ENCODE data around the gene MCF2L.
"Not testable (repeated sequence)": the region's sequence is repeated elsewhere in the genome, so short reads cannot be mapped to it uniquely, and the experiment has no call there.

The MCF2L gene

GRCh38 chr13:112968910-112969691 lies at the start of gene MCF2L:
Gene MCF2L, plus strand, starts transcription at chr13:112969214. Its CDS starts 166 bp downstream, at chr13:112969380.
- peak; percentile 14 to 49 for DNase-seq (ENCODE audit: low read depth in 2 of 2)

GRCh38 chr13:112923962-112924361 lies 45.1 kb upstream of the MCF2L start:
- DNase-seq (ENCODE audit: low read depth in 2 of 2) = no peak

GRCh38 chr13:112924365-112924764 lies 44.6 kb upstream of the MCF2L start:
- no peak for DNase-seq (ENCODE audit: low read depth in 2 of 2)

- DNase-seq (ENCODE audit: low read depth in 2 of 2) = no peak
Observed at GRCh38 chr13:112926003-112926402, 43.0 kb upstream of the MCF2L start.

GRCh38 chr13:112926993-112927392 lies 42.0 kb upstream of the MCF2L start:
- no peak for DNase-seq (ENCODE audit: low read depth in 2 of 2)

GRCh38 chr13:112928020-112928971 lies 40.7 kb upstream of the MCF2L start:
- DNase-seq (ENCODE audit: low read depth in 2 of 2) = no peak

GRCh38 chr13:112928972-112929782 lies 39.8 kb upstream of the MCF2L start:
- no peak for DNase-seq (ENCODE audit: low read depth in 2 of 2)

GRCh38 chr13:112929783-112930055 lies 39.3 kb upstream of the MCF2L start:
- no peak for DNase-seq (ENCODE audit: low read depth in 2 of 2)

GRCh38 chr13:112930192-112930591 lies 38.8 kb upstream of the MCF2L start:
- no peak for DNase-seq (ENCODE audit: low read depth in 2 of 2)

GRCh38 chr13:112931028-112931934 lies 37.7 kb upstream of the MCF2L start:
- no peak for DNase-seq (ENCODE audit: low read depth in 2 of 2)

- no peak for DNase-seq (ENCODE audit: low read depth in 2 of 2)
Observed at GRCh38 chr13:112932971-112933370, 36.0 kb upstream of the MCF2L start.

GRCh38 chr13:112933649-112934048 lies 35.4 kb upstream of the MCF2L start:
- DNase-seq (ENCODE audit: low read depth in 2 of 2) = no peak

- DNase-seq (ENCODE audit: low read depth in 2 of 2) = no peak
Observed at GRCh38 chr13:112934078-112934477, 34.9 kb upstream of the MCF2L start.

- no peak for DNase-seq (ENCODE audit: low read depth in 2 of 2)
Observed at GRCh38 chr13:112938680-112939079, 30.3 kb upstream of the MCF2L start.

GRCh38 chr13:112940236-112940635 lies 28.8 kb upstream of the MCF2L start:
- no peak for DNase-seq (ENCODE audit: low read depth in 2 of 2)

- no peak for DNase-seq (ENCODE audit: low read depth in 2 of 2)
Observed at GRCh38 chr13:112941349-112941748, 27.7 kb upstream of the MCF2L start.

GRCh38 chr13:112941765-112942164 lies 27.2 kb upstream of the MCF2L start:
- DNase-seq (ENCODE audit: low read depth in 2 of 2) = not testable (repeated sequence)

GRCh38 chr13:112942689-112943308 lies 26.2 kb upstream of the MCF2L start:
- peak; percentile 89 to 97 for DNase-seq (ENCODE audit: low read depth in 2 of 2)

GRCh38 chr13:112943309-112944125 lies 25.5 kb upstream of the MCF2L start:
- peak in 1 of 2 donors; percentile 12 for DNase-seq (ENCODE audit: low read depth in 2 of 2)

GRCh38 chr13:112947796-112948195 lies 21.2 kb upstream of the MCF2L start:
- no peak for DNase-seq (ENCODE audit: low read depth in 2 of 2)
